ENCODE data around the gene C5orf15. TPM values are rescaled to one million over a fixed set of nuclear protein-coding genes. Genes with fewer than 3 reads are reported as not detected.
"Not testable (repeated sequence)": the region's sequence is repeated elsewhere in the genome, so short reads cannot be mapped to it uniquely, and the experiment has no call there.

Gene C5orf15
- total RNA-seq, 1 donor from 2014 or later, result 70.2 TPM

- no peak for TF ChIP-seq CTCF (IDR thresholded peaks at IDR 0.05; ENCODE audit: insufficient read depth, low read length, poor library complexity, severe bottlenecking)
- Histone ChIP-seq H3K36me3 (ENCODE audit: control insufficient read depth, insufficient read depth, low read length) (no peaks in the 10 kb centered on the region), H3K4me3 (ENCODE audit: low read depth, low read length) (no peak overlapping the region), H3K27me3 (ENCODE audit: control insufficient read depth, insufficient read depth, low read length) (no peaks in the 10 kb centered on the region)
- no peak for DNase-seq (ENCODE audit: low read depth)
These were observed 31.8 kb downstream of the C5orf15 start for GRCh38 chr5:133936651-133937015.

DNA sequence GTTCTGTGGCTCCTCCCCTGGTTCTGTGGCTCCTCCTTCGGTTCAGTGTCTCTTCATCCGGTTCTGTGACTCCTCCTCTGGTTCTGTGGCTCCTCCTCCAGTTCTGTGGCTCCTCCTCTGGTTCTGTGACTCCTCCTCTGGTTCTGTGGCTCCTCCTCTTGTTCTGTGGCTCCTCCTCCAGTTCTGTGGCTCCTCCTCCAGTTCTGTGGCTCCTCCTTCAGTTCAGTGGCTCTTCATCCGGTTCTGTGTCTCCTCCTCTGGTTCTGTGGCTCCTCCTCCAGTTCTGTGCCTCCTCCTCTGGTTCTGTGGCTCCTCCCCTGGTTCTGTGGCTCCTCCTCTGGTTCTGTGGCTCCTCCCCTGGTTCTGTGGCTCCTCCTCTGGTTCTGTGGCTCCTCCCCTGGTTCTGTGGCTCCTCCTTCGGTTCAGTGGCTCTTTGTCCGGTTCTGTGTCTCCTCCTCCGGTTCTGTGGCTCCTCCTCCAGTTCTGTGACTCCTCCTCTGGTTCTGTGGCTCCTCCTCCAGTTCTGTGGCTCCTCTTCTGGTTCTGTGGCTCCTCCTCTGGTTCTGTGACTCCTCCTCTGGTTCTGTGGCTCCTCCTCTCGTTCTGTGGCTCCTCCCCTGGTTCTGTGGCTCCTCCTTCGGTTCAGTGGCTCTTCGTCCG lies 32.3 kb downstream of the C5orf15 start:
- DNase-seq (ENCODE audit: low read depth); H3K36me3 ChIP-seq (ENCODE audit: control insufficient read depth, insufficient read depth, low read length); H3K4me3 ChIP-seq (ENCODE audit: low read depth, low read length); H3K27me3 ChIP-seq (ENCODE audit: control insufficient read depth, insufficient read depth, low read length): not testable (repeated sequence)

DNA sequence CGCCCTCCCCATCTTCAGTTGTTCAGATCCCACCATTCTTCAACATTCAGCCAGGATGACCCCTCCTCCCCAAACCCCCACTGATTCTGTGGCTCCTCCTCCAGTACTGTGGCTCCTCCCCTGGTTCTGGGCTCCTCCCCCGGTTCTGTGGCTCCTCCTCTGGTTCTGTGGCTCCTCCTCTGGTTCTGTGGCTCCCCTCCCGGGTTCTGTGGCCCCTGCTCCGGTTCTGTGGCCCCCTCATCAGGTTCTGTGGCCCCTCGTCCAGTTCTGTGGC lies 32.8 kb downstream of the C5orf15 start:
- H3K4me3 ChIP-seq (ENCODE audit: low read depth, low read length), result no peak overlapping the region
- no peaks in the 10 kb centered on the region for H3K27me3 ChIP-seq (ENCODE audit: control insufficient read depth, insufficient read depth, low read length)
- no peak for DNase-seq (ENCODE audit: low read depth)
- no peak for TF ChIP-seq CTCF (IDR thresholded peaks at IDR 0.05; ENCODE audit: insufficient read depth, low read length, poor library complexity, severe bottlenecking)
- H3K36me3 ChIP-seq (ENCODE audit: control insufficient read depth, insufficient read depth, low read length), result no peaks in the 10 kb centered on the region

GRCh38 chr5:133934822-133935666 lies 33.4 kb downstream of the C5orf15 start:
- Histone ChIP-seq H3K36me3 (ENCODE audit: control insufficient read depth, insufficient read depth, low read length) (no peaks in the 10 kb centered on the region), H3K4me3 (ENCODE audit: low read depth, low read length) (no peak overlapping the region), H3K27me3 (ENCODE audit: control insufficient read depth, insufficient read depth, low read length) (no peaks in the 10 kb centered on the region)
- TF ChIP-seq CTCF (IDR thresholded peaks at IDR 0.05; ENCODE audit: insufficient read depth, low read length, poor library complexity, severe bottlenecking), result no peak
- DNase-seq (ENCODE audit: low read depth), result no peak

GRCh38 chr5:133934311-133934710 lies 34.1 kb downstream of the C5orf15 start:
- Histone ChIP-seq H3K4me3 (ENCODE audit: low read depth, low read length) (no peak overlapping the region), H3K27me3 (ENCODE audit: control insufficient read depth, insufficient read depth, low read length) (no peaks in the 10 kb centered on the region), H3K36me3 (ENCODE audit: control insufficient read depth, insufficient read depth, low read length) (no peaks in the 10 kb centered on the region)
- TF ChIP-seq CTCF (IDR thresholded peaks at IDR 0.05; ENCODE audit: insufficient read depth, low read length, poor library complexity, severe bottlenecking), result no peak
- DNase-seq (ENCODE audit: low read depth), result no peak

GRCh38 chr5:133933670-133934295 lies 34.6 kb downstream of the C5orf15 start:
- no peaks in the 10 kb centered on the region for H3K36me3 ChIP-seq (ENCODE audit: control insufficient read depth, insufficient read depth, low read length)
- no peak for TF ChIP-seq CTCF (IDR thresholded peaks at IDR 0.05; ENCODE audit: insufficient read depth, low read length, poor library complexity, severe bottlenecking)
- DNase-seq (ENCODE audit: low read depth), result no peak
- H3K27me3 ChIP-seq (ENCODE audit: control insufficient read depth, insufficient read depth, low read length), result no peaks in the 10 kb centered on the region
- H3K4me3 ChIP-seq (ENCODE audit: low read depth, low read length), result no peak overlapping the region

Measured in kidney epithelial cell (primary cell).